HepG2 (cell line): ENCODE results near the gene ZNF217. TPM values are rescaled to one million over a fixed set of nuclear protein-coding genes. Genes with fewer than 3 reads are reported as not detected.
A peak's percentile ranks its signal among the peaks of the same experiment; 100 is the strongest.

Experiments used
- CBX5 ChIP-seq: sonication (generic); formaldehyde crosslinking; IDR thresholded peaks from 2 replicates; pipeline ENCODE4 v1.4.0; 2020; ENCODE audit warnings: missing genetic modification reagents, borderline replicate concordance
- CREM ChIP-seq, 2 experiments: sonication (generic) in 1 of 2; formaldehyde crosslinking in 1 of 2; IDR thresholded peaks; 2 replicates each; pipeline versions ENCODE4 v1.4.0 to v1.6.1; 2016 to 2020; ENCODE audit warnings: antibody characterized with exemption in 1 of 2, mild to moderate bottlenecking in 1 of 2, missing genetic modification reagents in 1 of 2
- FOXA3 ChIP-seq: IDR thresholded peaks from 2 replicates; pipeline ENCODE4 v1.6.1; 2016; ENCODE audit warnings: missing genetic modification reagents, missing compliant biosample characterization
- FOXJ3 ChIP-seq: sonication (generic); formaldehyde crosslinking; IDR thresholded peaks from 2 replicates; pipeline ENCODE4 v1.4.0; 2020; ENCODE audit warnings: missing genetic modification reagents, mild to moderate bottlenecking, borderline replicate concordance
- IRF2 ChIP-seq: IDR thresholded peaks from 2 replicates; pipeline ENCODE4 v1.6.1; 2018; ENCODE audit warnings: missing genetic modification reagents, missing compliant biosample characterization
- MAFF ChIP-seq: IDR thresholded peaks from 2 replicates; pipeline ENCODE4 v1.6.1; 2011; ENCODE audit warnings: low read depth, low read length, improper control_type of control experiment
- SMAD9 ChIP-seq: sonication (generic); formaldehyde crosslinking; IDR thresholded peaks from 2 replicates; pipeline ENCODE4 v1.5.1; 2020; ENCODE audit warnings: mild to moderate bottlenecking, missing genetic modification reagents
- ZMAT3 ChIP-seq: sonication (generic); formaldehyde crosslinking; conservative IDR thresholded peaks from 2 replicates; pipeline ENCODE4 v1.7.0; 2021; ENCODE audit warnings: missing genetic modification reagents
- ZNF207 ChIP-seq: fragments of 450-650 bp; IDR thresholded peaks from 2 replicates; pipeline ENCODE4 v1.6.1; 2016; ENCODE audit warnings: antibody characterized with exemption, borderline replicate concordance
- ZNF33A ChIP-seq: sonication (generic); formaldehyde crosslinking; IDR thresholded peaks from 2 replicates; pipeline ENCODE4 v1.5.1; 2020; ENCODE audit warnings: missing genetic modification reagents, mild to moderate bottlenecking, moderate library complexity, borderline replicate concordance
- ZNF619 ChIP-seq: sonication (generic); formaldehyde crosslinking; IDR thresholded peaks from 2 replicates; pipeline ENCODE4 v1.4.0; 2020; ENCODE audit warnings: mild to moderate bottlenecking, missing genetic modification reagents
- ZSCAN25 ChIP-seq: sonication (generic); formaldehyde crosslinking; IDR thresholded peaks from 2 replicates; pipeline ENCODE4 v1.8.0; 2022; ENCODE audit warnings: mild to moderate bottlenecking, missing genetic modification reagents
- polyA plus RNA-seq, 8 experiments: library from polyadenylated mRNA; depleted of rRNA in 3 of 8; stranded (reverse) in 7 of 8; unstranded in 1 of 8; fragments of >200 nt; fragmentation: Illumina TruSeq in 4 of 8; extraction: Trizol in 4 of 8; gene quantifications; 2 replicates each; pipeline versions ENCODE4 v1.2.1 to v1.2.3, GENCODE V29; 2011 to 2016; ENCODE audit warnings: low read depth in 4 of 8, missing spikeins in 1 of 8, mixed read lengths in 1 of 8; ENCODE audit not compliant: insufficient read depth in 1 of 8
- total RNA-seq, 5 experiments: library from RNA; depleted of rRNA; stranded (reverse); fragments of >200 nt; fragmentation: Illumina TruSeq; extraction: Trizol; gene quantifications; 2 replicates each; pipeline ENCODE4 v1.2.3, GENCODE V29; 2016; ENCODE audit warnings: low read depth in 1 of 5
- TF ChIP-seq, protein P1 (sequence below): sonication (generic); formaldehyde crosslinking; IDR thresholded peaks from 2 replicates; pipeline ENCODE4 v1.4.0; 2020; ENCODE audit warnings: missing genetic modification reagents
- TF ChIP-seq, protein P2 (sequence below): sonication (generic); formaldehyde crosslinking; IDR thresholded peaks from 2 replicates; pipeline ENCODE4 v1.5.0; 2020; ENCODE audit warnings: mild to moderate bottlenecking, missing genetic modification reagents
- TF ChIP-seq, protein P3 (sequence below): sonication (generic); formaldehyde crosslinking; IDR thresholded peaks from 2 replicates; pipeline ENCODE4 v1.5.1; 2020; ENCODE audit warnings: missing genetic modification reagents, mild to moderate bottlenecking, borderline replicate concordance
- TF ChIP-seq, protein P4 (sequence below): sonication (generic); formaldehyde crosslinking; IDR thresholded peaks from 2 replicates; pipeline ENCODE4 v1.4.0; 2020; ENCODE audit warnings: missing genetic modification reagents
- TF ChIP-seq, protein P5 (sequence below): IDR thresholded peaks from 2 replicates; pipeline ENCODE4 v1.4.0; 2020; ENCODE audit warnings: mild to moderate bottlenecking, missing genetic modification reagents

ZNF217 gene
- total and polyA plus RNA-seq, 2 of the 13 experiments (the other 11 are each of a cell fraction or from before 2014, with no cell fraction given) = 22.3 to 29.8 TPM

DNA sequence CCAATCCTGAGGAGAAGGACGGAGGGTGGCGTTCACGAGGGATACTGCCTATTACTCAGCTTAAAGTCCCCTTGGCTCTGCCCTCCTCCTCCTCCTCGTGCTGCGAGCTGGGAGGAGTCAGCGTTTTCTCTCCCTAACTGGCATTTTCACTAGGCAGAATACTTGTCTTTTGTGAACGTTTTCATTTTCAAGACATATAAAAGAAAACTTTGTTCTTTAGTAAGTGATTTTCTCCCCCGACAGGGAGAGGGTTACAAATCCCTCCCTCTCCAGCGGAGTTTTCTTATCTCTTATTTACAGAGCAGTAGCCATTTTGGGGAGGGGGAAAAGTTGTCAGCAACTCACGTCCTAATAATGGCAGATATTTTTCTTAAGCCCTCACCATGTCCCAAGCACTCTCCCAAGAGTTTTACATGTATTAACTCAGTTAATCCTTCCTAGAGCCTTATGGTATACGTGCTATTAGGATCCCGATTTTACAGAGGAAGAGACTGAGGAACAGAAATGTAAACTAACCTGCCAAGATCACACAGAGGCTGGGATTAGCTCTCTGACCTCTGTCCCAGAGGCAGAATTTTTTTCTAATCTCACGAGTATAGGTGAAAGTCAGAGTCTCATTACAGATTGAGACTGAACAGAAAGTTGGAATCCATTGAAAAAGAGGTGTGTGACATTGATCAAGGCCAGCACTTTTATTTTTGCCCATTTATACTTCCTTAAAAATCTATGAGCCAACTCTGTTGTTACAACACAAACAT, 30.0 kb upstream of the ZNF217 start (continued):
- TF ChIP-seq, protein P1, sequence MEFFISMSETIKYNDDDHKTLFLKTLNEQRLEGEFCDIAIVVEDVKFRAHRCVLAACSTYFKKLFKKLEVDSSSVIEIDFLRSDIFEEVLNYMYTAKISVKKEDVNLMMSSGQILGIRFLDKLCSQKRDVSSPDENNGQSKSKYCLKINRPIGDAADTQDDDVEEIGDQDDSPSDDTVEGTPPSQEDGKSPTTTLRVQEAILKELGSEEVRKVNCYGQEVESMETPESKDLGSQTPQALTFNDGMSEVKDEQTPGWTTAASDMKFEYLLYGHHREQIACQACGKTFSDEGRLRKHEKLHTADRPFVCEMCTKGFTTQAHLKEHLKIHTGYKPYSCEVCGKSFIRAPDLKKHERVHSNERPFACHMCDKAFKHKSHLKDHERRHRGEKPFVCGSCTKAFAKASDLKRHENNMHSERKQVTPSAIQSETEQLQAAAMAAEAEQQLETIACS (CRISPR knock-in tag) = no peak; the same call in 1 of the 2 replicates
- TF ChIP-seq, protein P2, sequence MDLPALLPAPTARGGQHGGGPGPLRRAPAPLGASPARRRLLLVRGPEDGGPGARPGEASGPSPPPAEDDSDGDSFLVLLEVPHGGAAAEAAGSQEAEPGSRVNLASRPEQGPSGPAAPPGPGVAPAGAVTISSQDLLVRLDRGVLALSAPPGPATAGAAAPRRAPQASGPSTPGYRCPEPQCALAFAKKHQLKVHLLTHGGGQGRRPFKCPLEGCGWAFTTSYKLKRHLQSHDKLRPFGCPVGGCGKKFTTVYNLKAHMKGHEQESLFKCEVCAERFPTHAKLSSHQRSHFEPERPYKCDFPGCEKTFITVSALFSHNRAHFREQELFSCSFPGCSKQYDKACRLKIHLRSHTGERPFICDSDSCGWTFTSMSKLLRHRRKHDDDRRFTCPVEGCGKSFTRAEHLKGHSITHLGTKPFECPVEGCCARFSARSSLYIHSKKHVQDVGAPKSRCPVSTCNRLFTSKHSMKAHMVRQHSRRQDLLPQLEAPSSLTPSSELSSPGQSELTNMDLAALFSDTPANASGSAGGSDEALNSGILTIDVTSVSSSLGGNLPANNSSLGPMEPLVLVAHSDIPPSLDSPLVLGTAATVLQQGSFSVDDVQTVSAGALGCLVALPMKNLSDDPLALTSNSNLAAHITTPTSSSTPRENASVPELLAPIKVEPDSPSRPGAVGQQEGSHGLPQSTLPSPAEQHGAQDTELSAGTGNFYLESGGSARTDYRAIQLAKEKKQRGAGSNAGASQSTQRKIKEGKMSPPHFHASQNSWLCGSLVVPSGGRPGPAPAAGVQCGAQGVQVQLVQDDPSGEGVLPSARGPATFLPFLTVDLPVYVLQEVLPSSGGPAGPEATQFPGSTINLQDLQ (CRISPR knock-in tag) = no peak
- TF ChIP-seq FOXJ3 (peak; percentile 74; the same call in 1 of the 2 replicates), ZNF619 (CRISPR knock-in tag) (no peak), CBX5 (peak; percentile 90; the same call in 1 of the 2 replicates), ZNF207 (no peak), SMAD9 (CRISPR knock-in tag) (no peak), ZSCAN25 (peak; percentile 64), ZMAT3 (no peak), CREM (IDR thresholded peaks at IDR 0.05) (peak; percentile 72), CREM (CRISPR knock-in tag; IDR thresholded peaks at IDR 0.05) (no peak), FOXA3 (CRISPR knock-in tag) (peak; percentile 94), ZNF33A (CRISPR knock-in tag) (no peak), IRF2 (CRISPR knock-in tag) (peak; percentile 75; the same call in 1 of the 2 replicates), MAFF (peak; percentile 86)
- TF ChIP-seq, protein P3, sequence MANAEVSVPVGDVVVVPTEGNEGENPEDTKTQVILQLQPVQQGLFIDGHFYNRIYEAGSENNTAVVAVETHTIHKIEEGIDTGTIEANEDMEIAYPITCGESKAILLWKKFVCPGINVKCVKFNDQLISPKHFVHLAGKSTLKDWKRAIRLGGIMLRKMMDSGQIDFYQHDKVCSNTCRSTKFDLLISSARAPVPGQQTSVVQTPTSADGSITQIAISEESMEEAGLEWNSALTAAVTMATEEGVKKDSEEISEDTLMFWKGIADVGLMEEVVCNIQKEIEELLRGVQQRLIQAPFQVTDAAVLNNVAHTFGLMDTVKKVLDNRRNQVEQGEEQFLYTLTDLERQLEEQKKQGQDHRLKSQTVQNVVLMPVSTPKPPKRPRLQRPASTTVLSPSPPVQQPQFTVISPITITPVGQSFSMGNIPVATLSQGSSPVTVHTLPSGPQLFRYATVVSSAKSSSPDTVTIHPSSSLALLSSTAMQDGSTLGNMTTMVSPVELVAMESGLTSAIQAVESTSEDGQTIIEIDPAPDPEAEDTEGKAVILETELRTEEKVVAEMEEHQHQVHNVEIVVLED (CRISPR knock-in tag) = peak; percentile 29; the same call in 1 of the 2 replicates
- TF ChIP-seq, protein P4, sequence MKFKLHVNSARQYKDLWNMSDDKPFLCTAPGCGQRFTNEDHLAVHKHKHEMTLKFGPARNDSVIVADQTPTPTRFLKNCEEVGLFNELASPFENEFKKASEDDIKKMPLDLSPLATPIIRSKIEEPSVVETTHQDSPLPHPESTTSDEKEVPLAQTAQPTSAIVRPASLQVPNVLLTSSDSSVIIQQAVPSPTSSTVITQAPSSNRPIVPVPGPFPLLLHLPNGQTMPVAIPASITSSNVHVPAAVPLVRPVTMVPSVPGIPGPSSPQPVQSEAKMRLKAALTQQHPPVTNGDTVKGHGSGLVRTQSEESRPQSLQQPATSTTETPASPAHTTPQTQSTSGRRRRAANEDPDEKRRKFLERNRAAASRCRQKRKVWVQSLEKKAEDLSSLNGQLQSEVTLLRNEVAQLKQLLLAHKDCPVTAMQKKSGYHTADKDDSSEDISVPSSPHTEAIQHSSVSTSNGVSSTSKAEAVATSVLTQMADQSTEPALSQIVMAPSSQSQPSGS (CRISPR knock-in tag) = peak; percentile 59
- TF ChIP-seq, protein P5, sequence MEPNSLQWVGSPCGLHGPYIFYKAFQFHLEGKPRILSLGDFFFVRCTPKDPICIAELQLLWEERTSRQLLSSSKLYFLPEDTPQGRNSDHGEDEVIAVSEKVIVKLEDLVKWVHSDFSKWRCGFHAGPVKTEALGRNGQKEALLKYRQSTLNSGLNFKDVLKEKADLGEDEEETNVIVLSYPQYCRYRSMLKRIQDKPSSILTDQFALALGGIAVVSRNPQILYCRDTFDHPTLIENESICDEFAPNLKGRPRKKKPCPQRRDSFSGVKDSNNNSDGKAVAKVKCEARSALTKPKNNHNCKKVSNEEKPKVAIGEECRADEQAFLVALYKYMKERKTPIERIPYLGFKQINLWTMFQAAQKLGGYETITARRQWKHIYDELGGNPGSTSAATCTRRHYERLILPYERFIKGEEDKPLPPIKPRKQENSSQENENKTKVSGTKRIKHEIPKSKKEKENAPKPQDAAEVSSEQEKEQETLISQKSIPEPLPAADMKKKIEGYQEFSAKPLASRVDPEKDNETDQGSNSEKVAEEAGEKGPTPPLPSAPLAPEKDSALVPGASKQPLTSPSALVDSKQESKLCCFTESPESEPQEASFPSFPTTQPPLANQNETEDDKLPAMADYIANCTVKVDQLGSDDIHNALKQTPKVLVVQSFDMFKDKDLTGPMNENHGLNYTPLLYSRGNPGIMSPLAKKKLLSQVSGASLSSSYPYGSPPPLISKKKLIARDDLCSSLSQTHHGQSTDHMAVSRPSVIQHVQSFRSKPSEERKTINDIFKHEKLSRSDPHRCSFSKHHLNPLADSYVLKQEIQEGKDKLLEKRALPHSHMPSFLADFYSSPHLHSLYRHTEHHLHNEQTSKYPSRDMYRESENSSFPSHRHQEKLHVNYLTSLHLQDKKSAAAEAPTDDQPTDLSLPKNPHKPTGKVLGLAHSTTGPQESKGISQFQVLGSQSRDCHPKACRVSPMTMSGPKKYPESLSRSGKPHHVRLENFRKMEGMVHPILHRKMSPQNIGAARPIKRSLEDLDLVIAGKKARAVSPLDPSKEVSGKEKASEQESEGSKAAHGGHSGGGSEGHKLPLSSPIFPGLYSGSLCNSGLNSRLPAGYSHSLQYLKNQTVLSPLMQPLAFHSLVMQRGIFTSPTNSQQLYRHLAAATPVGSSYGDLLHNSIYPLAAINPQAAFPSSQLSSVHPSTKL = peak; percentile 88
